ENCODE measurements around the gene HOXA3. TPM values are rescaled to one million over a fixed set of nuclear protein-coding genes. Genes with fewer than 3 reads are reported as not detected.
A peak's percentile ranks its signal among the peaks of the same experiment; 100 is the strongest.

HOXA3 gene
- polyA plus RNA-seq, 1 donor (not counting 4 experiments of a cell fraction or from before 2014, with no cell fraction given), result 0.58 TPM

DNA sequence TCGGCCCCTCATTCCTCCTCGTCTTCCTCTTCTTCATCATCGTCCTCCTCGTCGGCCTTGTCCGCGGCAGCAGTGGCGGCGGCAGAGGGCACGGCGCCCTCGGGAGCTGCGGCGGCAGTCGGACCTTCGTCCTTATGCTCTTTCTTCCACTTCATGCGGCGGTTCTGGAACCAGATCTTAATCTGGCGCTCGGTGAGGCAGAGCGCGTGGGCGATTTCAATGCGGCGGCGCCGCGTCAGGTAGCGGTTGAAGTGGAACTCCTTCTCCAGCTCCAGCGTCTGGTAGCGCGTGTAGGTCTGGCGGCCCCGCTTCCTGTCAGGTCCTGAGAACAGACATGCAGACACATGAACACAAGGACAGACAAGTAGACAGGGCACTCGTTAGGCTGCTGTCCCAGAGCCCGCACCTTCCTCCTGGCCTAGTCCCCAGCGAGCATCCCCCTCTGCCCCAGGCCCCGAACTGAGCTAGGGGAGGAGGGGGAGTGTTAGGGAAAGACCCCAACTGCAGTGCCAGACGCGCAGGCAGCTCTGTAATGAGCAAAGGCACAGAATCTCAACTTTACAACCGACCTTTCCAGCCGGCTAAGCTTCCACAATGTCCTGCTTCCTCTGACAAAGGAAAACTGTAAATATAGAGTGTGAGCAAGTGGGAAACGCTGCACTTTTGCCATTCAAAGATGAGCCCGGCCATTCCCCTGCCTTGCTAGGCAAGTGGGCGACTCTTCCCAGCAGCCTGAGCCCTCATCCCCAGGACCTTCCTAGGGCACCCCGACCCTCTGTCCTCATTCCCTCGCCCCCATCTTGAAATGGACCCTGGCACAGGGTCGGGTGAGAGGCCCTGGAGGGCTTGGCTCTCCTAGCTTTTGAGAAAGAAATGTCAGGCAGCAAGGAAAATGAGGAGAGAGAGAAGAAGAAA, 2.8 kb upstream of the HOXA3 start:
- H3K27ac ChIP-seq (ENCODE audit: control insufficient read depth, insufficient read depth, low read length), result peak overlapping the region; percentile 87
- dilution Hi-C loops (cut with MboI; ENCODE audit: extremely low pct_ligation_motif_present, low sequenced_read_pairs), result no loop called here
- DNase-seq (ENCODE audit: low read depth, low spot score), result no peak
- H3K4me2 ChIP-seq (ENCODE audit: control insufficient read depth, extremely low read depth, insufficient read depth, low read depth, low read length), result peak overlapping the region; percentile 98
- peak overlapping the region; percentile 54 for H2AFZ ChIP-seq (ENCODE audit: control insufficient read depth, low read length)
- TF ChIP-seq, protein P1, sequence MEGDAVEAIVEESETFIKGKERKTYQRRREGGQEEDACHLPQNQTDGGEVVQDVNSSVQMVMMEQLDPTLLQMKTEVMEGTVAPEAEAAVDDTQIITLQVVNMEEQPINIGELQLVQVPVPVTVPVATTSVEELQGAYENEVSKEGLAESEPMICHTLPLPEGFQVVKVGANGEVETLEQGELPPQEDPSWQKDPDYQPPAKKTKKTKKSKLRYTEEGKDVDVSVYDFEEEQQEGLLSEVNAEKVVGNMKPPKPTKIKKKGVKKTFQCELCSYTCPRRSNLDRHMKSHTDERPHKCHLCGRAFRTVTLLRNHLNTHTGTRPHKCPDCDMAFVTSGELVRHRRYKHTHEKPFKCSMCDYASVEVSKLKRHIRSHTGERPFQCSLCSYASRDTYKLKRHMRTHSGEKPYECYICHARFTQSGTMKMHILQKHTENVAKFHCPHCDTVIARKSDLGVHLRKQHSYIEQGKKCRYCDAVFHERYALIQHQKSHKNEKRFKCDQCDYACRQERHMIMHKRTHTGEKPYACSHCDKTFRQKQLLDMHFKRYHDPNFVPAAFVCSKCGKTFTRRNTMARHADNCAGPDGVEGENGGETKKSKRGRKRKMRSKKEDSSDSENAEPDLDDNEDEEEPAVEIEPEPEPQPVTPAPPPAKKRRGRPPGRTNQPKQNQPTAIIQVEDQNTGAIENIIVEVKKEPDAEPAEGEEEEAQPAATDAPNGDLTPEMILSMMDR (optimal IDR thresholded peaks at IDR 0.05 in 1 of 3, IDR thresholded peaks at IDR 0.05 in 1 of 3, conservative IDR thresholded peaks at IDR 0.05 in 1 of 3; ENCODE audit: extremely low read depth in 1 of 3, insufficient read depth in 2 of 3, low read length in 3 of 3), result no peak
- TF ChIP-seq EZH2 (IDR thresholded peaks at IDR 0.05; ENCODE audit: low read length), result no peak
- peaks cover 75% of the 10 kb centered on the region for H3K4me1 ChIP-seq (ENCODE audit: control insufficient read depth, extremely low read depth, insufficient read depth, low read length)
- FAIRE-seq, result peak; percentile 69
- no peaks in the 10 kb centered on the region for H3K27me3 ChIP-seq (ENCODE audit: control insufficient read depth, extremely low read depth, insufficient read depth, low read length)
- peaks cover 53% of the 10 kb centered on the region for H3K79me2 ChIP-seq (ENCODE audit: control insufficient read depth, insufficient read depth, low read length)
- H3K36me3 ChIP-seq (ENCODE audit: control insufficient read depth in 2 of 2, extremely low read depth in 1 of 2, insufficient read depth in 2 of 2, low read length in 2 of 2), result no peaks in the 10 kb centered on the region
- H4K20me1 ChIP-seq (ENCODE audit: control insufficient read depth, extremely low read depth, insufficient read depth, low read length), result no peaks in the 10 kb centered on the region
- H3K4me3 ChIP-seq (ENCODE audit: control insufficient read depth in 2 of 3, extremely low read depth in 1 of 3, insufficient read depth in 2 of 3, low read depth in 1 of 3, low read length in 3 of 3), result peak overlapping the region; percentile 55 to 94 (median 73)
- H3K9me3 ChIP-seq (ENCODE audit: control insufficient read depth, low read depth, low read length), result no peaks in the 10 kb centered on the region
- peak overlapping the region; percentile 90 for H3K9ac ChIP-seq (ENCODE audit: control insufficient read depth, extremely low read depth, insufficient read depth, low read length)
- no peaks in the 10 kb centered on the region for H3K9me1 ChIP-seq (ENCODE audit: control insufficient read depth, extremely low read depth, insufficient read depth, low read length)

DNA sequence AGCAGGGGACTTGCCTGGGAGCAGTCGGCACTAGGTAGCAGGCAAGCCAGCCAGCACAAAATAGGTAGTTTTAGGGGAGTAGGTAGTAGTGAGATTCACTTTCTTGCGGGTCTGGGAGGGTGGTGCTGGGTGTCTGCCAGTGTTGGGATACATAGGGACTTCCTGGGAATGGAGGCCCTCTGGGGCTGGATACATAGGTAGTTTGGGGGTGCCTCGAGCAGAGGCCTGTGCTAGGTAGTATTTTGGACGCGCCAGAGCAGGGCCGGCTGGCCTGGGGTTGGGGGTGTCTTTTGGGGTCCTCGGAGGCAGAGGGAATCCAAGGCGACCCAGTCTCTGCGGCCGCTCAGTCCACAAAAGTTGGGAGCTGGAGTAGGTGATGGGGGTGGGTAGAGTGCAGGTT, 2.0 kb upstream of the HOXA3 start:
- peaks cover 69% of the 10 kb centered on the region for H3K4me1 ChIP-seq (ENCODE audit: control insufficient read depth, extremely low read depth, insufficient read depth, low read length)
- no peak for DNase-seq (ENCODE audit: low read depth, low spot score)
- H3K4me3 ChIP-seq (ENCODE audit: control insufficient read depth in 2 of 3, extremely low read depth in 1 of 3, insufficient read depth in 2 of 3, low read depth in 1 of 3, low read length in 3 of 3), result peak overlapping the region in 2 of 3 experiments; percentile 73 to 94
- peak overlapping the region; percentile 87 for H3K27ac ChIP-seq (ENCODE audit: control insufficient read depth, insufficient read depth, low read length)
- peak overlapping the region; percentile 98 for H3K4me2 ChIP-seq (ENCODE audit: control insufficient read depth, extremely low read depth, insufficient read depth, low read depth, low read length)
- no peaks in the 10 kb centered on the region for H3K9me1 ChIP-seq (ENCODE audit: control insufficient read depth, extremely low read depth, insufficient read depth, low read length)
- H4K20me1 ChIP-seq (ENCODE audit: control insufficient read depth, extremely low read depth, insufficient read depth, low read length), result no peaks in the 10 kb centered on the region
- no peaks in the 10 kb centered on the region for H3K27me3 ChIP-seq (ENCODE audit: control insufficient read depth, extremely low read depth, insufficient read depth, low read length)
- peak overlapping the region; percentile 90 for H3K9ac ChIP-seq (ENCODE audit: control insufficient read depth, extremely low read depth, insufficient read depth, low read length)
- H3K79me2 ChIP-seq (ENCODE audit: control insufficient read depth, insufficient read depth, low read length), result peaks cover 59% of the 10 kb centered on the region
- H3K36me3 ChIP-seq (ENCODE audit: control insufficient read depth in 2 of 2, extremely low read depth in 1 of 2, insufficient read depth in 2 of 2, low read length in 2 of 2), result no peaks in the 10 kb centered on the region
- no peaks in the 10 kb centered on the region for H3K9me3 ChIP-seq (ENCODE audit: control insufficient read depth, low read depth, low read length)
- dilution Hi-C loops (cut with MboI; ENCODE audit: extremely low pct_ligation_motif_present, low sequenced_read_pairs), result no loop called here
- FAIRE-seq, result no peak
- no peak overlapping the region for H2AFZ ChIP-seq (ENCODE audit: control insufficient read depth, low read length)
- TF ChIP-seq, protein P1 (optimal IDR thresholded peaks at IDR 0.05 in 1 of 3, IDR thresholded peaks at IDR 0.05 in 1 of 3, conservative IDR thresholded peaks at IDR 0.05 in 1 of 3; ENCODE audit: extremely low read depth in 1 of 3, insufficient read depth in 2 of 3, low read length in 3 of 3), result no peak

Data from keratinocyte (primary cell).